Fibroblast of skin of left quadriceps (primary cell): ENCODE measurements around the gene PI4KA.
A peak's percentile ranks its signal among the peaks of the same experiment; 100 is the strongest.

Experiments used
- DNase-seq, 2 experiments: peaks; one replicate each; pipeline ENCODE4 v3.0.0-alpha.2; 2013; ENCODE audit warnings: low read depth in 2 of 2

Gene PI4KA

GRCh38 chr22:20881869-20882815, 23.5 kb upstream of the PI4KA start:
- DNase-seq: no peak

GRCh38 chr22:20881231-20881630, 22.6 kb upstream of the PI4KA start:
- no peak for DNase-seq

- no peak for DNase-seq
These were observed 19.1 kb upstream of the PI4KA start for GRCh38 chr22:20877715-20878114.

GRCh38 chr22:20875296-20875695, 16.7 kb upstream of the PI4KA start:
- no peak for DNase-seq

- no peak for DNase-seq
These were observed 14.6 kb upstream of the PI4KA start for GRCh38 chr22:20873214-20873613.

GRCh38 chr22:20869234-20869633, 10.6 kb upstream of the PI4KA start:
- no peak for DNase-seq

GRCh38 chr22:20868025-20868962, 9.7 kb upstream of the PI4KA start:
- peak; percentile 11 to 13 for DNase-seq

- DNase-seq: no peak
These were observed 8.8 kb upstream of the PI4KA start for GRCh38 chr22:20867179-20868024.

- DNase-seq: no peak
These were observed 8.1 kb upstream of the PI4KA start for GRCh38 chr22:20866736-20867135.

- DNase-seq: no peak
These were observed 7.3 kb upstream of the PI4KA start for GRCh38 chr22:20865875-20866445.

GRCh38 chr22:20865331-20865730, 6.7 kb upstream of the PI4KA start:
- no peak for DNase-seq

GRCh38 chr22:20864186-20864908, 5.7 kb upstream of the PI4KA start:
- DNase-seq: no peak

GRCh38 chr22:20863366-20863765, 4.8 kb upstream of the PI4KA start:
- DNase-seq: no peak

GRCh38 chr22:20862540-20862939, 3.9 kb upstream of the PI4KA start:
- no peak for DNase-seq

- DNase-seq: no peak
These were observed 1.0 kb upstream of the PI4KA start for GRCh38 chr22:20859615-20860014.

GRCh38 chr22:20857838-20858614, 585 bp downstream of the PI4KA start:
- peak; percentile 74 to 76 for DNase-seq

GRCh38 chr22:20857247-20857643, 1.4 kb downstream of the PI4KA start:
- no peak for DNase-seq

GRCh38 chr22:20853236-20853660, 5.4 kb downstream of the PI4KA start:
- no peak for DNase-seq

GRCh38 chr22:20852503-20852902, 6.1 kb downstream of the PI4KA start:
- DNase-seq: no peak

- DNase-seq: no peak
These were observed 6.5 kb downstream of the PI4KA start for GRCh38 chr22:20852076-20852475.
